HG02798 (cell line): Measurements from ENCODE around the gene NFIA.
"Not testable (repeated sequence)": the region's sequence is repeated elsewhere in the genome, so short reads cannot be mapped to it uniquely, and the experiment has no call there.

Source experiments
- ATAC-seq: cut with Tn5 transposase; IDR thresholded peaks from one replicate; pipeline ENCODE4 v1.9.1; 2021; ENCODE audit warnings: mild to moderate bottlenecking; ENCODE audit not compliant: unreplicated experiment, poor library complexity

NFIA gene

GRCh38 chr1:61453111-61453961 lies 371.0 kb downstream of the NFIA start:
- peak; percentile 92 for ATAC-seq

DNA sequence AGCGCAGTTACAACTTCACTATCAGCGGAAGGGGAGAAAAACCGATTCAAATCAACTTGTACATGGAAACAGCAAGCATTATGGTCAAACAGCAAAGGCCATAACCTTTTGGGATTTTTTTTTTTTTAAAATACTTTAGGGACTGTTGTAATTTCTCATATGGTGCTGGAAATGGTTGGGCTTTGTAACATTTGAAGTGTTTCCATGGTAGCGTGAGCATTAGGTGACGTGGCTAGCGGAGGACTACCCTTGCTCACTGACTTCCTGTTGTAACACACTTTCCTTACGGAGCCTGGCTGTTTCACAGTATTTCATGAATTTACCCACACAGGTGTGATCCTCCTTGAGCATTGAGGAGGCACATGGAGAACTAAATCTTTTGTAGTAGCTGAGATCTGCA lies 373.0 kb downstream of the NFIA start:
- no peak for ATAC-seq

DNA sequence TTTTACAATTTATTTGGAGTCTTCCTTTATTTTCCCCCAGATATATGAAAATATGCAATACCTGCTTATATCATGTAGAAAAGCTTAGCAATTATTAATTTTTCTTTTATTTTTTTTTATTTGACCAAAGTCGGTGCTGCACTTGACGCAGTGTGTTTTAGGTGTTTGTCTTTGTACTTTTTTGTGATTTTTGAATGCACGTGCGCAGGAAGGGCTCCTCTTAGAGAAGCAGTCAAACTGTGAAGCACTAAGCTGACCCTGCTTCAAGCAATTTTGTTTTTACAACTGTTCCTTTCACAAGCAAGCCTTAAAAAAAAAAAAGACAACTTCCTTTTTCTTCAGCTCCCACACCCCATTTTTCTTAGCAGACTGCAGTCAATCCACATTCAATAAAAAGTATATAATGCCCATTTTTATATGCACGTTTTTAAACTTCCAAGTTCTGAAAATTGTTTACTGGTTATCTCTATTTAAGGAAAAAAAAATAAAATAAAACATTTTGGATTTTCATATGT lies 375.2 kb downstream of the NFIA start:
- ATAC-seq, result no peak

DNA sequence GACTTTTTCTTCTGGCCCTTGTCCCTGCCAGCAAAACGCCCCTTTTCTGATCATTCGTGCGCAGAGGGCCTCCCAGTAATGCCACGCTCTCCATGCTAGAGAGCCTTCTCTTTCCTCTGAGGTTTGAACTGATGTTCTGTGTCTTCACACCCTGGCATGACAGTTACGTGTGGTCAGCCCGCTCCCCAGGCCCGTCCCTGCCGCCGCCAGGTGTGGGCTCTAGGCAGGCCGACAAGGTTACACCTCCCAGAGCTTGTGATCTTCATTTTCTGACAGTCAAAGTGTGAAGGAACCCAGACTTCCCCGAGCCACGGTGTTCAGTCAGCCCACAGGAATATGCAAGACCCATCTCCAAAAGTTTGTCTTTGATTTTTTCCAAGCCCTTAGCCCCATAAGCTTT lies 377.0 kb downstream of the NFIA start:
- no peak for ATAC-seq

GRCh38 chr1:61460191-61460590 lies 377.8 kb downstream of the NFIA start:
- no peak for ATAC-seq

DNA sequence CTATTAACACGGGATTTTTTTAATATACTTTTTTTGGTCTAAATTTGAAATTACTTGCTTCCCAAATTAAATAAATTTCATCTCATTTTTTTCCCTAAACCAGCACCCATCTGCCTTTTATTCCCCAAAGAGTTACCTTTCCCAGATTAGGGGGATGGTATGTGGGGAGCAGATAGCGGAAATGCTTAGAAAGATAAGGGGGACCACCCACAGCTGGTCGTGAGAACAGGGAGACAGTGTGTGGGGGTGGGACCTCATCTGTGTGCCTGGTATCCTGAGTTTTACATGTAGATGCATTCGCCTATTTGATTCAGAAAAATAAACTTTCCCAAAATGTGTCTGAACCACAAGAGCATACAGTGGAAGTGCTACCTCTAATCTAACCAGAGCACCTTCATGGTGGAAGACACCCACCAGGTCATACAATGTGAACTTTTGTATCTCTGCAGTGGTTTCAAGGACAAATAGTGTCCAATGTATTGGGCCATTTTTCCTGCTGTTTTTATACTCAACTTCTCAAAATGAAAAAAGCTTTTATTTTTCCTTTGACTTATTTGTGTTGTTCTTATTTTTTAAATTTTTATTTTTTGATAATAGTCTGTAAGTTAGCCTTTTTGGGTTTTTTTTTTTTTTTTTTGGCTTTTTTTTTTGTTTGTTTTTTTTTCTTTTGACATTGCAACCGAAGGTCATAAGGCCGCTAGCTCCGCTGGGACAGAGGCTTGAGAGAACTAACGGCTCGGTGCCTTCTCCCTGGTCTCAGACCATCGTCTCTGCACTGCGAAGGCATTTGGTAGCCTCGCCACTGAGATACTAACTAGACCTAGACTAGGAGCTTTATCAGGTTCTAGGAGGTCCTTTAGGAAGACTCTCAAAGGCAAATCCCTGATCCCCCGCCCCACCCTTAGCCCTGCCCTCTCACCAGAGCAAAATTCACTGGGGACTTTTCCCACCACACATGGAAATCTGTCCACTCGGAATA lies 379.3 kb downstream of the NFIA start:
- no peak for ATAC-seq

DNA sequence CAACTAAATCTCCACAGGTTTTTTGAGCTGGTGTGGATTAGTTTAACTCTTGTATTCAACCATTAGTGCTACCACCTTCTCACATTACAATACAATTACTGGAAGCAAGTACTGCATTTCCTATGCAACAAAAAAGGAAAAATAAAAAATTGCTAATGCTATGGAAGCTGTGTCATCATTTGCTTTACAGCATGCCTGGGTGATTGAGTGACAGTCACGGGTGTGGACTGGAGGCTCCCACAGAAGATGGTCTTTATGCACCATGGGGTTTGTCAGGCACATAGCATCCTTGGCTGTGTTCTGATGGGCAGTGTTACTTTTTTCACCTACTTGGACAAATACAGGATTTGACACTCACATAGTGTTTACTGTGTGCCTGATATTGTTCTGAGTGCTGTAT lies 380.3 kb downstream of the NFIA start:
- no peak for ATAC-seq

- no peak for ATAC-seq
Observed at GRCh38 chr1:61463220-61463619, 380.9 kb downstream of the NFIA start.

DNA sequence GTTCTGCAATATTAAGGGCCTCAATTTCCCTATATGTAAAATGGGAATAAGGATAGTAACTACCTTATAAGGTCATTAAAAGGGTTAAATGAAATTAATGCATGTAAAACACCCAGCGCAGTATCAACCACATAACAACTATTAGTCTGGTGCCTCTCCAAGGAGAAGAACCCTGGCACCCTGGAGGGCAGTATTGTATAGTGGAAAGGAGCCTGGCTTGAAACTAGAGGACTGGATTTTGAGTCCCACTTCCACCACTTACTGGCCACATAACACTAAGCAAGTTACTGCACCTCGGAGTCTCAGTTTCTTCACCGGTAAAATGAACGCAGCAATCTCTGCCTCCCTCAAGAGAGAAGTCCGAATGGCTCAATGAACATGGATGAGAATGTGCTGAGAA lies 385.5 kb downstream of the NFIA start:
- not testable (repeated sequence) for ATAC-seq

GRCh38 chr1:61469365-61469764 lies 387.0 kb downstream of the NFIA start:
- ATAC-seq, result no peak

DNA sequence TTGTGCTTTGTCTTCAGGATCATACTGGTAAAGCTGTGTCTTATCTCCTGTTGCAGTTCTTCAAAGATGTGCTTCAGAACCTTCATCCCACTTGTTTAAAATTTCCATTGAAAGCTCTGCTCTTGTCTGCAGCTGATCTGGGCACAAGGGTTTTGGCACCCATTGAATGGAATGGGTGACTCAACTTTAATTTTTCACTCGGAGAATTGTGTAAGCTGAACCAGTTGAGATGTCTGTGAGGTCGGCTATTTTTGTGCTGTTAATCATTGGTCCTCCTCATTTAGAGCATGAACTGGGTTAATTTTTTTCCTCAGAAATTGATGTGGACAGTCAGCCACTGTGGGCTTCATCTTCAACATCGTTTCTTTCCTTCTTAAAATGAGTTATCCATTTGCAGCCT lies 390.5 kb downstream of the NFIA start:
- ATAC-seq, result no peak

DNA sequence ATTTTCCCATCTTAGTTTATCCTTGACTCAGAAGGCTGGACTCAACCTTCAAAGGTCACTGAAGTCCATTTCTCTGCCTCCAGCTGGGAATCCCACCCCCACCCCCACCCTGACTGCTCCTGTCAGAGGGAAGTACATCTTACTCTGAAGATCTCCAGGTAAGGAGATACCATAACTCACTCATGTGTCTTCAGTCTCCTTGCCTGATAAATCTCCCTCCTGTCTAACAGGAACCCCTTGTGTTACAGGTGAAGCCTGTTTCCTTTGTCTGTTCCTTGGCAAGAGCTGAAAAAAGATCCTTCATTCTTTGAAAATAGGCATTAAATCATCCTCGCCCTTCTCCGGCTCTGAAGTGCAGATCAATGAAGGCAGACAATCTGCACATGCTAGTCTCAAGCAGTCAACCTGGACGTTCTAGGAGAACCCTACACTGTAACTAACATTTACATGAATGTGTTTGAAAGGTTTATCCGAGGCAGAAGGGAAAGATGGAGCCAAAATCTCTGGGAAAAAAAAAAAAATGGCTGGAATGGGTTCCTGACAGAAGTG lies 392.0 kb downstream of the NFIA start:
- ATAC-seq, result no peak

GRCh38 chr1:61474963-61475362 lies 392.6 kb downstream of the NFIA start:
- no peak for ATAC-seq

- ATAC-seq, result no peak
Observed at GRCh38 chr1:61477301-61477700, 394.9 kb downstream of the NFIA start.

- ATAC-seq, result no peak
Observed at GRCh38 chr1:61480273-61480935, 398.0 kb downstream of the NFIA start.

DNA sequence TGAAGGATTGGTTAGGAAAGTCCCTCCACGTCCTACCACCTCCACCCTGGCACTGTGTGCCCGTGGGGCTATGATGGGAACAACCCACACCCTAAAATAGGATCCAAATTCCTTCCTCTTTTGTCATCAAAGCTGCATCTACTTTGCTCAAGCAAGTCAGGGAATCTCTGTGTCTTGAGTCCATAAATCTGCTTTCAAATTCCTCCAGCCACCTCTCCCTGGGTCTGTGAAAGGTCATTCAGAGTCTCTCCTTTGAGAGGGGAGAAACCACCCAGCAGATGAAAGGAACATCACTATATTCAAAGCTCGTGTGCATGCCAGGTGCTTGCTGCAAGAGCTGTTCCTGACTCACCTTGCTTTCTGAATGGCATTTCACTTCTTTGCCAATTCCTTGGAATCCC lies 399.0 kb downstream of the NFIA start:
- ATAC-seq, result no peak

DNA sequence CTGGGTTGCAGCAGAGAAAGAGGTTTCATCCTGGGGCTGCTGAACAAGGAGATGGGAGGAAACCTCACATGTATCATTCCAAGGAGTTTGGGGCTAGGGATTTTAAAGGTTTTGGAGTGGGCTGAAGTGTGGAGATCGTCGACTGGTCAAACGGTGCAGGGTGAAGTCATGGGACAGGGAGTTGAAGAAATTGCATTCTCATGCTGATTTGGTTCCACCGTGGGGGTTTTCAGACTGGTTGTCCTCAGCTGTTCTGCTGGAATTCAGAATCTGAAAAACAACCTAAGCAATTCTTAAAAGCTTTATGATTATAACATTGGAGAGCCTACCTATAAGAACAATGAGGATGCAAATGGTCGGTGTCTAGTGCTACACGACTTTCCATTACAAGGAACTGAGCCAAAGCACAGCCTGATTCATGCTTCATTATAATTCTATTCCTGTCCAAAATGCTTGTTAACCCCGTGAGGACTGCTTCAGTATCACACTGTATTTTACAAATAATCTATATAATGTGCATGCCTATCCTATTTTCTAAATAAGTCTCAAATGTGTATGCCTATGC lies 399.9 kb downstream of the NFIA start:
- ATAC-seq, result no peak

- no peak for ATAC-seq
Observed at GRCh38 chr1:61486783-61487536, 404.6 kb downstream of the NFIA start.

DNA sequence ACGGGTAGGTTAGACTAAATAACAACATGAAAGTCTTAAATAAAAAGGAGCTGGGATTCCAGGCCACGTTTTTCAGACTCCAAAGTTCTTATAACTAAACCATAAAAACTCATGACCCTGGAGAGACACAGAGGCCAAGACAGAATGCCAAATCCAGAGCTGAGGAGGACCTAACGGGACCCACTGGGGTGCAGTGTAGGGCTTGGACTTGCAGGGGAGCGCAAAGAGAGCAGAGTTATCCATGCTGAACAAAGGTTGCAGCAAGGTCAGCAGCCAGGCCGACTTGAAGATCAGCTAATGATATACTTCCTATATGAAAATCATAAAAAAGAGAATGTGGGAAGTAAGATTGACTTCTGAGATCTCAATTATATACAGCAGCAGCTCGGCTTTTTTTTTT lies 405.4 kb downstream of the NFIA start:
- no peak for ATAC-seq
